K562 (cell line): ENCODE measurements around the gene HHATL. TPM values are rescaled to one million over a fixed set of nuclear protein-coding genes. Genes with fewer than 3 reads are reported as not detected.
A peak's percentile ranks its signal among the peaks of the same experiment; 100 is the strongest.

ENCODE experiments used
- ATAC-seq: fragments of 200-7000 bp; cut with Tn5 transposase; 3 replicates; pipeline ENCODE4 v1.9.1; 2020; ENCODE audit warnings: moderate library complexity
- BruUV-seq: library from RNA; stranded (reverse); fragments of 400-500 nt; replicated peaks from 2 replicates; lab custom pipeline; 2021; lab: Mats Ljungman, UMichigan
- CTCF ChIA-PET: fragments of 300-600 bp; formaldehyde crosslinking; extraction: SDS; loops from one replicate; lab custom pipeline; 2021; ENCODE audit warnings: low intra/inter-chr PET ratio; lab: Yijun Ruan, JAX
- POLR2A ChIA-PET: fragments of 300-600, 350-650 bp; sonication (Branson Sonifier 250); formaldehyde crosslinking; extraction: SDS; loops from one replicate; lab custom pipeline; 2021; ENCODE audit warnings: antibody characterized with exemption, inconsistent platforms; lab: Yijun Ruan, JAX
- DNase-seq, 4 experiments: peaks; one replicate each; pipeline versions ENCODE4 v3.0.0 to v3.0.0-alpha.2; 2011 to 2018; ENCODE audit warnings: low spot score in 3 of 4, mixed read lengths in 3 of 4; ENCODE audit errors: extremely low read depth in 1 of 4
- FAIRE-seq: peaks from 2 replicates; lab custom pipeline; 2011; peaks lifted over from hg19 to GRCh38; lab: Jason Lieb, UNC
- H2AFZ ChIP-seq: 2 replicates; pipeline ENCODE4 v1.6.0; 2011; ENCODE audit warnings: low read depth, low read length, control low read depth, inconsistent platforms
- H3K27ac ChIP-seq: fragments of 200-600 bp; 3 replicates; pipeline ENCODE4 v1.8.0; 2011; ENCODE audit warnings: low read depth, mild to moderate bottlenecking, control low read depth, inconsistent platforms, low read length, moderate library complexity, mixed read lengths; ENCODE audit errors: extremely low read depth
- H3K27me3 ChIP-seq, 2 experiments: fragments of 300-600 bp in 1 of 2; 2 replicates in 1 of 2; 3 replicates in 1 of 2; pipeline versions ENCODE4 v1.6.0 to v1.8.0; 2011; ENCODE audit warnings: inconsistent platforms in 2 of 2, low read length in 2 of 2, mild to moderate bottlenecking in 1 of 2, mixed read lengths in 1 of 2, moderate library complexity in 1 of 2; ENCODE audit not compliant: control insufficient read depth in 2 of 2, insufficient read depth in 2 of 2
- H3K36me3 ChIP-seq: fragments of 300-600 bp; 3 replicates; pipeline ENCODE4 v1.8.0; 2011; ENCODE audit warnings: mild to moderate bottlenecking, low read length, inconsistent platforms; ENCODE audit not compliant: control insufficient read depth, insufficient read depth
- H3K4me1 ChIP-seq, 2 experiments: fragments of 200-600 bp in 1 of 2; replicated peaks in 1 of 2; 2 replicates in 1 of 2; 3 replicates in 1 of 2; pipeline versions ENCODE4 v1.5.1 to v1.8.0; 2011; ENCODE audit warnings: inconsistent platforms in 2 of 2, low read length in 2 of 2, mild to moderate bottlenecking in 1 of 2, mixed read lengths in 1 of 2, moderate library complexity in 1 of 2; ENCODE audit not compliant: control insufficient read depth in 2 of 2, insufficient read depth in 2 of 2
- H3K4me2 ChIP-seq: 2 replicates; pipeline ENCODE4 v1.6.1; 2011; ENCODE audit warnings: low read length, control low read depth, inconsistent platforms, mixed read lengths; ENCODE audit not compliant: insufficient read depth
- H3K4me3 ChIP-seq: fragments of 200-600 bp; sonication (generic), shearing (Covaris generic); 2 replicates; pipeline ENCODE4 v1.5.1; 2016; ENCODE audit warnings: control low read depth, inconsistent platforms
- H3K79me2 ChIP-seq: fragments of 200-600 bp; 3 replicates; pipeline ENCODE4 v1.8.0; 2011; ENCODE audit warnings: low read length, inconsistent platforms; ENCODE audit not compliant: control insufficient read depth, insufficient read depth
- H3K9ac ChIP-seq, 2 experiments: 2 replicates each; pipeline versions ENCODE4 v1.6.0 to v1.6.1; 2011; ENCODE audit warnings: low read depth in 2 of 2, low read length in 2 of 2, control low read depth in 1 of 2, inconsistent platforms in 1 of 2, mild to moderate bottlenecking in 1 of 2, mixed read lengths in 1 of 2; ENCODE audit not compliant: insufficient read depth in 1 of 2
- H3K9me1 ChIP-seq: one replicate; pipeline ENCODE4 v1.6.0; 2011; ENCODE audit warnings: inconsistent platforms, mild to moderate bottlenecking, low read length, moderate library complexity; ENCODE audit not compliant: control insufficient read depth, insufficient read depth
- H3K9me3 ChIP-seq: replicated peaks from 2 replicates; pipeline ENCODE4 v1.5.1; 2011; ENCODE audit warnings: low read depth, low read length, inconsistent platforms; ENCODE audit not compliant: control insufficient read depth, insufficient read depth
- H4K20me1 ChIP-seq: replicated peaks from 2 replicates; pipeline ENCODE4 v1.6.1; 2011; ENCODE audit warnings: low read length, inconsistent platforms, mixed read lengths; ENCODE audit not compliant: control insufficient read depth, insufficient read depth
- MAX ChIP-seq: sonication (generic); formaldehyde crosslinking; IDR thresholded peaks from 2 replicates; pipeline ENCODE4 v1.9.0; 2022; ENCODE audit warnings: mild to moderate bottlenecking, missing genetic modification reagents
- PRDM10 ChIP-seq: fragments of 450-650 bp; IDR thresholded peaks from 2 replicates; pipeline ENCODE4 v1.6.1; 2018; ENCODE audit not compliant: partially characterized antibody
- SMARCB1 ChIP-seq: IDR thresholded peaks from 2 replicates; pipeline ENCODE4 v1.6.1; 2011; ENCODE audit warnings: improper control_type of control experiment, low read depth; ENCODE audit not compliant: insufficient read length
- ZFP36 ChIP-seq: fragments of 150-350 bp; IDR thresholded peaks from 2 replicates; pipeline ENCODE4 v1.6.1; 2018; ENCODE audit warnings: low read length, low read depth; ENCODE audit not compliant: partially characterized antibody
- WGBS: fragments of 100-300 bp; shearing (Covaris generic); methylation state at CpG from one replicate; pipeline ENCODE4 v1.1.6; 2016; ENCODE audit warnings: low coverage, mixed read lengths; ENCODE audit not compliant: insufficient coverage; ENCODE audit errors: missing lambda C conversion rate; 5-methylcytosine and 5-hydroxymethylcytosine counted together
- in situ Hi-C: fragments of 300-500 bp; cut with MboI; formaldehyde crosslinking; loops from 4 replicates; pipeline ENCODE4 v1.15.0; 2018; ENCODE audit warnings: inconsistent platforms, mixed read lengths
- intact Hi-C: fragments of 100-400 bp; cut with micrococcal nuclease; formaldehyde crosslinking; loops from 2 replicates; pipeline ENCODE4 v1.14.2; 2022
- polyA plus RNA-seq, 8 experiments: library from polyadenylated mRNA; depleted of rRNA in 4 of 8; stranded (reverse) in 5 of 8; unstranded in 3 of 8; fragments of >200 nt; fragmentation: Nextera tagmentation in 2 of 8; fragmentation: Illumina TruSeq in 1 of 8; extraction: Ambion mirVana in 2 of 8; extraction: Trizol in 1 of 8; gene quantifications; 2 replicates each; pipeline versions ENCODE4 v1.2.1 to v1.2.3, GENCODE V29; 2011 to 2014; ENCODE audit warnings: inconsistent platforms in 1 of 8, missing spikeins in 1 of 8
- total RNA-seq, 7 experiments: library from RNA; depleted of rRNA in 6 of 7; stranded (reverse); fragments of >200 nt in 6 of 7; fragmentation: Illumina TruSeq in 2 of 7; extraction: Trizol in 2 of 7; gene quantifications; 2 replicates each; pipeline versions ENCODE4 v1.2.1 to v1.2.3, GENCODE V29; 2011 to 2021; ENCODE audit warnings: low replicate concordance in 1 of 7

HHATL gene
- total and polyA plus RNA-seq, 9 of the 15 experiments (the other 6 are each of a cell fraction or from before 2014, with no cell fraction given) = not detected

- ATAC-seq (no peak), FAIRE-seq (no peak), DNase-seq (no peak)
- CTCF ChIA-PET = no interaction called here
- WGBS = 2% methylated on average over 7 of the region's 7 CpGs
- intact Hi-C loops = no loop called here
- Histone ChIP-seq H3K4me2 (no peak overlapping the region), H2AFZ (no peak overlapping the region), H3K27me3 (peaks cover 24 to 56% of the 10 kb centered on the region in 2 experiments; a peak in 4 of 5 replicates), H4K20me1 (peaks cover 12% of the 10 kb centered on the region; the same call in 1 of the 2 replicates), H3K79me2 (no peaks in the 10 kb centered on the region), H3K9me3 (no peaks in the 10 kb centered on the region), H3K9me1 (peaks cover 5% of the 10 kb centered on the region), H3K4me3 (no peak overlapping the region), H3K9ac (no peak overlapping the region), H3K36me3 (no peaks in the 10 kb centered on the region), H3K27ac (no peak overlapping the region), H3K4me1 (peaks cover 0 to 11% of the 10 kb centered on the region in 2 experiments; a peak in 1 of 5 replicates)
- in situ Hi-C loops = no loop called here
- no peak for TF ChIP-seq SMARCB1
- TF ChIP-seq PRDM10 = peak; percentile 62
- TF ChIP-seq ZFP36 = peak; percentile 59
- no peak for TF ChIP-seq MAX
- POLR2A ChIA-PET = interaction anchor here (0.6 to 0.8 kb wide), 3 partner anchors 11 to 557 kb away, joined by 3 to 4 read pairs (median 3); partner anchors contain the start of gene KLHL40
- no TSS peak for BruUV-seq
These were observed 4.4 kb upstream of the HHATL start for GRCh38 chr3:42706721-42707619.
